SJSA1 (cell line): ENCODE data around the gene PRPF6. TPM values are rescaled to one million over a fixed set of nuclear protein-coding genes. Genes with fewer than 3 reads are reported as not detected.
"Not testable (repeated sequence)": the region's sequence is repeated elsewhere in the genome, so short reads cannot be mapped to it uniquely, and the experiment has no call there.

Experiments used
- DNase-seq, 2 experiments: peaks; one replicate each; pipeline ENCODE4 v3.0.0-alpha.2; 2015 to 2020; ENCODE audit warnings: low spot score in 2 of 2, low read depth in 1 of 2
- H3K27ac ChIP-seq: fragments of 250-450 bp; sonication (Bioruptor Pico); 2 replicates; pipeline ENCODE4 v1.5.1; 2020; ENCODE audit warnings: mild to moderate bottlenecking, moderate library complexity
- H3K27me3 ChIP-seq: fragments of 250-450 bp; sonication (Bioruptor Pico); replicated peaks from 2 replicates; pipeline ENCODE4 v1.5.1; 2020; ENCODE audit warnings: mild to moderate bottlenecking, moderate library complexity
- H3K36me3 ChIP-seq: fragments of 250-450 bp; sonication (Bioruptor Pico); 2 replicates; pipeline ENCODE4 v1.5.1; 2020; ENCODE audit warnings: mild to moderate bottlenecking
- H3K4me1 ChIP-seq: fragments of 250-450 bp; sonication (Bioruptor Pico); replicated peaks from 2 replicates; pipeline ENCODE4 v1.6.1; 2021; ENCODE audit warnings: mild to moderate bottlenecking
- H3K4me3 ChIP-seq: fragments of 250-450 bp; sonication (Bioruptor Pico); 2 replicates; pipeline ENCODE4 v1.5.1; 2020; ENCODE audit warnings: mild to moderate bottlenecking
- H3K9me3 ChIP-seq: fragments of 250-450 bp; sonication (Bioruptor Pico); replicated peaks from 2 replicates; pipeline ENCODE4 v1.5.1; 2020; ENCODE audit warnings: mild to moderate bottlenecking
- total RNA-seq: library from RNA; depleted of rRNA; stranded (reverse); fragments of >200 nt; shearing (Covaris generic); gene quantifications from 2 replicates; pipeline ENCODE4 v1.2.3, GENCODE V29; 2014

The PRPF6 gene
- total RNA-seq, 1 experiment from 2014 or later = 72.1 TPM

- no peak for DNase-seq
- Histone ChIP-seq H3K4me1 (no peaks in the 10 kb centered on the region), H3K36me3 (peaks cover 70% of the 10 kb centered on the region), H3K9me3 (0 out of 2 replicates have a peak, but pooled peaks cover 2% of the 10 kb centered on the region), H3K27ac (no peak overlapping the region), H3K4me3 (no peak overlapping the region), H3K27me3 (no peaks in the 10 kb centered on the region)
These were observed 29.8 kb downstream of the PRPF6 start for GRCh38 chr20:64010711-64011237.

DNA sequence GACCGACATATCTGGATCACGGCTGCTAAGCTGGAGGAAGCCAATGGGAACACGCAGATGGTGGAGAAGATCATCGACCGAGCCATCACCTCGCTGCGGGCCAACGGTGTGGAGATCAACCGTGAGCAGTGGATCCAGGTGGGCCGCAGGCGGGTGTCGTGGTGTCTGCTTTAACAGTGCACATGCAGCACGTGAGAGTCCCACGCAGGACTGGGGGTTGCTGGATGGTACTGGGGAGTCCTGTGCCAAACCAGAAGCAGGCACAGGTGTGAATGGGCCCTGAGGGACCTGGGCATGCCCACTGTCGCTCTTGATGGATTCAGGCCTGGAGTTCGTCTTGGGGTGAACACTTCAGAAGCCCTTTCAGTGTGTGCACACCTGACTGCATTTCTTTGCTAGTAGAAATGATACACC is 30.4 kb downstream of the PRPF6 start:
- Histone ChIP-seq H3K4me3 (no peak overlapping the region), H3K27me3 (no peaks in the 10 kb centered on the region), H3K4me1 (no peaks in the 10 kb centered on the region), H3K9me3 (0 out of 2 replicates have a peak, but pooled peaks cover 2% of the 10 kb centered on the region), H3K27ac (no peak overlapping the region), H3K36me3 (peaks cover 74% of the 10 kb centered on the region)
- no peak for DNase-seq

DNA sequence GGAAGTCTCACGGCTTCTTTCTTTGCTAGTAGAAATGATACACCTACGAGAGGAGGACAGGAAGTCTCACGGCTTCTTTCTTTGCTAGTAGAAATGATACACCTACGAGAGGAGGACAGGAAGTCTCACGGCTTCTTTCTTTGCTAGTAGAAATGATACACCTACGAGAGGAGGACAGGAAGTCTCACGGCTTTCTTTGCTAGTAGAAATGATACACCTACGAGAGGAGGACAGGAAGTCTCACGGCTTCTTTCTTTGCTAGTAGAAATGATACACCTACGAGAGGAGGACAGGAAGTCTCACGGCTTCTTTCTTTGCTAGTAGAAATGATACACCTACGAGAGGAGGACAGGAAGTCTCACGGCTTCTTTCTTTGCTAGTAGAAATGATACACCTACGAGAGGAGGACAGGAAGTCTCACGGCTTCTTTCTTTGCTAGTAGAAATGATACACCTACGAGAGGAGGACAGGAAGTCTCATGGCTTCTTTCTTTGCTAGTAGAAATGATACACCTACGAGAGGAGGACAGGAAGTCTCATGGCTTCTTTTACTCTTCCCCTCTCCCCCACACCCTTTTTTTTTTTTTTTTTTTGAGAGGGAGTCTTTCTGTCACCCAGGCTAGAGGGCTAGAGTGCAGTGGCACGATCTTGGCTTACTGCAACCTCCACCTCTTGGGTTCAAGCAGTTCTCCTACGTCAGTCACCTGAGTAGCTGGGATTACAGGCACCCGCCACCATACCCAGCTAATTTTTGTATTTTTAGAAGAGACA is 31.6 kb downstream of the PRPF6 start:
- not testable (repeated sequence) for H3K4me3 ChIP-seq, H3K27ac ChIP-seq, H3K27me3 ChIP-seq, H3K4me1 ChIP-seq, H3K9me3 ChIP-seq, DNase-seq
- peaks cover 71% of the 10 kb centered on the region for H3K36me3 ChIP-seq

- Histone ChIP-seq H3K27me3 (no peaks in the 10 kb centered on the region), H3K27ac (no peak overlapping the region), H3K36me3 (peaks cover 69% of the 10 kb centered on the region)
These were observed 34.7 kb downstream of the PRPF6 start for GRCh38 chr20:64015635-64016034.

DNA sequence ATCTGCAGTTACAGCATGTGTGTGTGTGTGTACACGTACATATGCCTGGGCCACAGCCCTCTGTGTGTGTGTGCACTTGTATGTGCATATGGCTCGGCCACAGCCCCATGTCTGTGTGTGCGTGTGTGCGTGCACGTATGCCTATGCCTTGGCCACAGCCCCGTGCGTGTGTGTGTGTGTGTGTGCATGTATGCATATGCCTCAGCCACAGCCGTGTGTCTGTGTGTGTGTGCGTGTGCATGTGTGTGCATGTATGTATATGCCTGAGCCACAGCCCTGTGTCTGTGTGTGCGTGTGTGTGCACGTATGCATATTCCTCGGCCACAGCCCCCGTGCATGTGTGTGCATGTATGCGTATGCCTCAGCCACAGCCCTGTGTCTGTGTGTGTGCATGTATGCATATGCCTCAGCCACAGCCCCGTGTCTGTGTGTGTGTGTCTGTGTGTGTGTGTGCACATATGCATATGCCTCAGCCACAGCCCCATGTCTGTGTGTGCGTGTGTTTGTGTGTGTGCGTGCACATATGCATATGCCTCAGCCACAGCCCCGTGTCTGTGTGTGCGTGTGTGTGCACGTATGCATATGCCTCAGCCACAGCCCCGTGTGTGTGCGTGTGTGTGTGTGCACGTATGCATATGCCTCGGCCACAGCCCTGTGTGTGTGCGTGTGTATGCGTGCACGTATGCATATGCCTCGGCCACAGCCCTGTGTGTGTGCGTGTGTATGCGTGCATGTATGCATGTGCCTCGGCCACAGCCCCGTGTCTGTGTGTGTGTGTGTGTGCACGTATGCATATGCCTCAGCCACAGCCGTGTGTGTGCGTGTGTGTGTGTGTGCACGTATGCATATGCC is 40.4 kb downstream of the PRPF6 start:
- Histone ChIP-seq H3K27me3 (no peaks in the 10 kb centered on the region), H3K9me3 (no peaks in the 10 kb centered on the region), H3K27ac (no peak overlapping the region), H3K36me3 (peaks cover 78% of the 10 kb centered on the region), H3K4me3 (no peak overlapping the region), H3K4me1 (no peaks in the 10 kb centered on the region)
- DNase-seq = no peak

More at GRCh38 chr20:64015635-64016034, 34.7 kb downstream of the PRPF6 start:
- no peak for DNase-seq
- H3K4me3 ChIP-seq = no peak overlapping the region
- no peaks in the 10 kb centered on the region for H3K4me1 ChIP-seq
- no peaks in the 10 kb centered on the region for H3K9me3 ChIP-seq

- Histone ChIP-seq H3K27me3 (no peaks in the 10 kb centered on the region), H3K9me3 (no peaks in the 10 kb centered on the region), H3K4me1 (no peaks in the 10 kb centered on the region), H3K27ac (no peak overlapping the region), H3K36me3 (peaks cover 84% of the 10 kb centered on the region), H3K4me3 (no peak overlapping the region)
- no peak for DNase-seq
These were observed 41.9 kb downstream of the PRPF6 start for GRCh38 chr20:64022671-64023360.

DNA sequence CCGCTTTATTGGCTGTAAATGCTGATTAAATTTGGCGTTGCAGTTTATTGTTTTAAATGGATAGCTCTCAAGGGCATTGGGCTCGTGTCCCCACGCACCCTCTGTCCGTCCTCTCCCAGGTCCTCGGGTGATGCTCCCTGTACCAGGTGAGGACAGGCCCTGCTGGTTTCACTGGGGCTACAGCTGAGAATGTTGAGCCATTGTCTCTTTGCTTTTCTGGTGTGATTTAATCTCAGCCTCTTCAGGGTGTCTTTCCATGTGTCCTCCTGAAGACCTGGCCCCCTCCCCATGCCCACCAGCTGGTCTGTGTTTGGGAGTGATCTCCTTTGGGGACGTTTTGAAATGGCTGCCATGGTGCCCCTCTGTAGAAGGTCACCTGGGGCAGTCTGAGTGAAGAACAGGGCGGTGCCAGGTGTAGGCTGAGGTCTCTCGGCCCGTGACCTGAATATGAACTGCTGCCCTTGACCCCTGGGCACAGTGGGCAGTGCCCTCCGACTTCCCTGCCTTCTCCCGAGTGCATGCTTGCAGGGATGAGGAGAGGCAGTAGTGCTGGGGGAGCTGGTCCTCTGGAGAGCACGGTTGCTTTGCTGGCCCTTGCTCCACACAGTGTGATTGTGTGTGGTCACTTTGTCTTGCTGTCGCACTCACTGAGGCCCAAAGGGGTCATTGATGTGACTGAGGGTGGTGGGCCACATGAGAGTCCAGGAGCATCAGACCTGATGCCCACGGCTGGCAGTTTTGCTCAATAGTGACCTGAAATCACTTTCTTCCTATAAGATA is 42.6 kb downstream of the PRPF6 start:
- Histone ChIP-seq H3K27ac (no peak overlapping the region), H3K4me1 (no peaks in the 10 kb centered on the region), H3K9me3 (no peaks in the 10 kb centered on the region), H3K27me3 (no peaks in the 10 kb centered on the region), H3K4me3 (no peak overlapping the region), H3K36me3 (peaks cover 86% of the 10 kb centered on the region)
- DNase-seq = no peak

GRCh38 chr20:64024141-64024990 is 43.4 kb downstream of the PRPF6 start:
- no peaks in the 10 kb centered on the region for H3K27me3 ChIP-seq
- H3K4me3 ChIP-seq = no peak overlapping the region
- DNase-seq = no peak
- H3K27ac ChIP-seq = no peak overlapping the region
- no peaks in the 10 kb centered on the region for H3K9me3 ChIP-seq
- no peaks in the 10 kb centered on the region for H3K4me1 ChIP-seq
- H3K36me3 ChIP-seq = peaks cover 88% of the 10 kb centered on the region

DNA sequence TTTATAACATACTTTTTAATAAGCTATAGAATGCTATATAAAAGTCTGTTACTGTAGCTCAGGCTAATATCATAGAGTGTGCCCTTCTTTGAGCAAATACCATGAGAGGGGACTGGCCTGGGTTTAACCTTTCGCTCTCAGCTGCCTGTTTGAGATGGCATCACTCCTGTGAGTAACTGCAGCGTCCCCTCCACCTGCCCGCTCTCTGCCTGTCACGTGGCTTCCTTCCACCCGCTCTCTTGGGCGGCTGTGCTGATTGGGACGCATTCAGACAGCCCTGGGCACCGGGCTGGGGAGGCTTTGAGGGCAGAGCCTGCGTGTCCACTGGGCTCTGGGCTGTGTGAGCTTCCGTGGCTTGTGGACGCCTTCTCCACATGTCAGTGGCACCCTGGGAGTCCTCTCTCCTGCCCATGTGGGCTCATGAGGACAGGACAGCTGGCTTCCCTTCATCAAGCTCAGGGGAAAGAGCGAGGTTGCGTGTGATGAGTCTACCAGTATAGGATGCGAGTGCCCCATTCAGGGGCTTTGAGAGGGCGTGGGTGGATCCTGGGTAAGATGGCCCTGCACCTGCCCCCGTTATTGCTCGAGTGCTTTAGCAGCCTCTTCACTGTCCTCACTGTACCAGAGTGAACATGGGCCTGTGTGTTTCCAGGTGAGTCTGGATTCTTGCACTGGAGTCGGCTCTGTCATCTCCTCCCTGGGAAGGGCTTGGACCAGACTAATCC is 44.3 kb downstream of the PRPF6 start:
- no peak overlapping the region for H3K27ac ChIP-seq
- no peaks in the 10 kb centered on the region for H3K9me3 ChIP-seq
- no peaks in the 10 kb centered on the region for H3K27me3 ChIP-seq
- H3K36me3 ChIP-seq = peaks cover 85% of the 10 kb centered on the region
- DNase-seq = no peak
- H3K4me1 ChIP-seq = no peaks in the 10 kb centered on the region
- no peak overlapping the region for H3K4me3 ChIP-seq

DNA sequence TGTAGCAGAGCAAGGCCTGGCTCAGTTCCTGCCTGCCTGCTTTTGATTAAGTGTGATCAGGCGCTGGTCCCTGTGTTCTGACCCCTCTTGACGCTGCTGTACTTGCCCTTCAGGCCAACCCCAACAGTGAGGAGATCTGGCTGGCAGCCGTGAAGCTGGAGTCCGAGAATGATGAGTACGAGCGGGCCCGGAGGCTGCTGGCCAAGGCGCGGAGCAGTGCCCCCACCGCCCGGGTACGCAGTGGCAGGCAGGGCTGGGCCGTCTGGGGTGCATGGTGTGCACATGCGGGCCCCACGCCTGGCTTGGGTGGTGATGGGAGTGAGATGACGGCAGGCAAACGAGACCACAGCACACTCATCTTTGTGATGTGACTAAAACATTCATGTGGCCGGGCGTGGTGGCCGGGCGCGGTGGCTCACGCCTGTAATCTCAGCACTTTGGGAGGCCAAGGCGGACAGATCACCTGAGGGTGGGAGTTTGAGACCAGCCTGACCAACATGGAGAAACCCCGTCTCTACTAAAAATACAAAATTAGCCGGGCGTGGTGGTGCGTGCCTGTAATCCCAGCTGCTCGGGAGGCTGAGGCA is 45.0 kb downstream of the PRPF6 start:
- H3K27ac ChIP-seq = no peak overlapping the region
- no peaks in the 10 kb centered on the region for H3K9me3 ChIP-seq
- no peaks in the 10 kb centered on the region for H3K27me3 ChIP-seq
- no peak for DNase-seq
- H3K36me3 ChIP-seq = peaks cover 89% of the 10 kb centered on the region
- no peaks in the 10 kb centered on the region for H3K4me1 ChIP-seq
- H3K4me3 ChIP-seq = no peak overlapping the region

GRCh38 chr20:64027981-64028685 is 47.2 kb downstream of the PRPF6 start:
- Histone ChIP-seq H3K27me3 (no peaks in the 10 kb centered on the region), H3K4me3 (no peak overlapping the region), H3K4me1 (no peaks in the 10 kb centered on the region), H3K36me3 (peaks cover 93% of the 10 kb centered on the region), H3K27ac (no peak overlapping the region), H3K9me3 (no peaks in the 10 kb centered on the region)
- no peak for DNase-seq
